ENCODE results near the gene CHMP2B. TPM values are rescaled to one million over a fixed set of nuclear protein-coding genes. Genes with fewer than 3 reads are reported as not detected.

Gene CHMP2B
- total RNA-seq, 4 donors from 2014 or later, result 33.5 to 41.6 (median 37.4) TPM

GRCh38 chr3:87270908-87271700 lies 44.0 kb downstream of the CHMP2B start:
- WGBS, 2 donors, result 48 to 54% methylated on average over 4 of the region's 4 CpGs
- TF ChIP-seq POLR2A (IDR thresholded peaks at IDR 0.05), result no peak
- no peak for TF ChIP-seq CTCF (IDR thresholded peaks at IDR 0.05)
- Histone ChIP-seq H3K36me3 (no peaks in the 10 kb centered on the region), H3K4me1 (no peaks in the 10 kb centered on the region), H3K27me3 (no peaks in the 10 kb centered on the region), H3K9me3 (no peaks in the 10 kb centered on the region), H3K4me3 (no peak overlapping the region), H3K27ac (no peak overlapping the region)
- no peak for DNase-seq
- intact Hi-C loops (cut with DNase I), result no loop called here

GRCh38 chr3:87272718-87273341 lies 45.7 kb downstream of the CHMP2B start:
- no peak overlapping the region for H3K4me3 ChIP-seq
- no peak for DNase-seq
- H3K4me1 ChIP-seq, result no peaks in the 10 kb centered on the region
- H3K36me3 ChIP-seq, result no peaks in the 10 kb centered on the region
- intact Hi-C loops (cut with DNase I), result no loop called here
- TF ChIP-seq CTCF (IDR thresholded peaks at IDR 0.05) (no peak), POLR2A (IDR thresholded peaks at IDR 0.05) (no peak)
- H3K27ac ChIP-seq, result no peak overlapping the region
- no peaks in the 10 kb centered on the region for H3K27me3 ChIP-seq
- 66 to 74% methylated on average over 4 of the region's 4 CpGs for WGBS, 2 donors
- H3K9me3 ChIP-seq, result no peaks in the 10 kb centered on the region

- WGBS, 2 donors, result 80 to 89% methylated on average over 6 of the region's 6 CpGs
- H3K4me3 ChIP-seq, result no peak within 1 kb of the TSS
- H3K9me3 ChIP-seq, result no peaks in the 10 kb centered on the region
- no peak for DNase-seq
- H3K36me3 ChIP-seq, result no peaks in the 10 kb centered on the region
- H3K4me1 ChIP-seq, result no peaks in the 10 kb centered on the region
- H3K27ac ChIP-seq, result no peak within 1 kb of the TSS
- no peaks in the 10 kb centered on the region for H3K27me3 ChIP-seq
- intact Hi-C loops (cut with DNase I), result no loop called here
- TF ChIP-seq POLR2A (IDR thresholded peaks at IDR 0.05) (no peak), CTCF (IDR thresholded peaks at IDR 0.05) (no peak)
Measured at GRCh38 chr3:87276484-87276883, 49.4 kb downstream of the CHMP2B start, which contains the start of gene POU1F1. POU1F1 (minus strand) TSS chr3:87276584; CDS start chr3:87276462, 122 bp downstream.

GRCh38 chr3:87287011-87287410 lies 59.9 kb downstream of the CHMP2B start:
- TF ChIP-seq POLR2A (IDR thresholded peaks at IDR 0.05) (no peak), CTCF (IDR thresholded peaks at IDR 0.05) (no peak)
- Histone ChIP-seq H3K4me1 (no peaks in the 10 kb centered on the region), H3K36me3 (no peaks in the 10 kb centered on the region), H3K27me3 (no peaks in the 10 kb centered on the region), H3K9me3 (no peaks in the 10 kb centered on the region), H3K27ac (no peak overlapping the region), H3K4me3 (no peak overlapping the region)
- 21 to 37% methylated on average over 1 of the region's 1 CpG for WGBS, 2 donors
- intact Hi-C loops (cut with DNase I), result no loop called here
- DNase-seq, result no peak

GRCh38 chr3:87288446-87288845 lies 61.3 kb downstream of the CHMP2B start:
- TF ChIP-seq POLR2A (IDR thresholded peaks at IDR 0.05) (no peak), CTCF (IDR thresholded peaks at IDR 0.05) (no peak)
- intact Hi-C loops (cut with DNase I), result no loop called here
- Histone ChIP-seq H3K27me3 (no peaks in the 10 kb centered on the region), H3K9me3 (no peaks in the 10 kb centered on the region), H3K4me1 (no peaks in the 10 kb centered on the region), H3K4me3 (no peak overlapping the region), H3K27ac (no peak overlapping the region), H3K36me3 (no peaks in the 10 kb centered on the region)
- WGBS, 2 donors, result 82 to 83% methylated on average over 8 of the region's 8 CpGs
- DNase-seq, result no peak

Data from esophagus squamous epithelium (tissue), 5 donors.